K562 (cell line): ENCODE data around the gene POP5. TPM values are rescaled to one million over a fixed set of nuclear protein-coding genes. Genes with fewer than 3 reads are reported as not detected.
A peak's percentile ranks its signal among the peaks of the same experiment; 100 is the strongest.

ENCODE experiments used
- AFF1 ChIP-seq, 2 experiments: fragments of 450-650 bp; IDR thresholded peaks; 2 replicates each; pipeline ENCODE4 v1.6.1; 2018; ENCODE audit warnings: mild to moderate bottlenecking in 2 of 2, low read depth in 1 of 2; ENCODE audit not compliant: partially characterized antibody in 2 of 2
- AFF4 ChIP-seq: sonication (generic); formaldehyde crosslinking; IDR thresholded peaks from 2 replicates; pipeline ENCODE4 v1.8.0; 2023; ENCODE audit warnings: mild to moderate bottlenecking, missing genetic modification reagents
- ARID1B ChIP-seq: fragments of 450-650 bp; IDR thresholded peaks from 2 replicates; pipeline ENCODE4 v1.6.1; 2016; ENCODE audit warnings: antibody characterized with exemption, mild to moderate bottlenecking, inconsistent platforms
- ETS2 ChIP-seq: IDR thresholded peaks from 2 replicates; pipeline ENCODE4 v1.6.1; 2016; ENCODE audit warnings: borderline replicate concordance, missing genetic modification characterization, mild to moderate bottlenecking, moderate library complexity, missing compliant biosample characterization; ENCODE audit not compliant: poor library complexity, severe bottlenecking
- HMGN3 ChIP-seq: IDR thresholded peaks from 2 replicates; pipeline ENCODE4 v1.6.1; 2011; ENCODE audit warnings: borderline replicate concordance, low read depth, mild to moderate bottlenecking, mixed read lengths, low read length; ENCODE audit not compliant: insufficient read length; ENCODE audit errors: extremely low read depth
- NR3C1 ChIP-seq: sonication (generic); formaldehyde crosslinking; IDR thresholded peaks from 2 replicates; pipeline ENCODE4 v1.8.1; 2022; ENCODE audit warnings: missing genetic modification reagents
- OTX1 ChIP-seq: fragments of 450-650 bp; formaldehyde crosslinking; IDR thresholded peaks from 2 replicates; pipeline ENCODE4 v1.4.0; 2022; ENCODE audit warnings: mild to moderate bottlenecking
- PYGO2 ChIP-seq: fragments of 450-650 bp; IDR thresholded peaks from 2 replicates; pipeline ENCODE4 v1.6.1; 2016; ENCODE audit warnings: mild to moderate bottlenecking, missing genetic modification characterization, moderate library complexity, missing compliant biosample characterization
- SAP30 ChIP-seq: fragments of 200-600 bp; sonication (generic); IDR thresholded peaks from 2 replicates; pipeline ENCODE4 v1.6.1; 2012; ENCODE audit warnings: borderline replicate concordance, low read depth, mild to moderate bottlenecking, moderate library complexity, low read length, control low read depth, inconsistent platforms; ENCODE audit not compliant: insufficient read depth, poor library complexity, severe bottlenecking
- SIX5 ChIP-seq, 2 experiments: IDR thresholded peaks; 2 replicates each; pipeline ENCODE4 v1.6.1; 2011; ENCODE audit warnings: low read length in 2 of 2, borderline replicate concordance in 1 of 2, low read depth in 1 of 2, mild to moderate bottlenecking in 1 of 2, moderate library complexity in 1 of 2; ENCODE audit not compliant: insufficient read depth in 1 of 2
- SRSF9 ChIP-seq: fragments of 200-400 bp; formaldehyde crosslinking; IDR thresholded peaks from 2 replicates; pipeline ENCODE4 v1.6.1; 2017; ENCODE audit warnings: low read depth, low read length, borderline replicate concordance
- TAF9B ChIP-seq: fragments of 450-650 bp; IDR thresholded peaks from 2 replicates; pipeline ENCODE4 v1.6.1; 2018; ENCODE audit warnings: mild to moderate bottlenecking; ENCODE audit not compliant: partially characterized antibody
- TFAM ChIP-seq: fragments of 250-450 bp; sonication (Bioruptor Pico); conservative IDR thresholded peaks from 2 replicates; pipeline ENCODE4 v1.5.0; 2021; ENCODE audit warnings: mild to moderate bottlenecking, moderate library complexity
- YBX1 ChIP-seq: fragments of 450-650 bp; IDR thresholded peaks from 2 replicates; pipeline ENCODE4 v1.7.1; 2016; ENCODE audit warnings: mild to moderate bottlenecking
- ZBTB17 ChIP-seq: fragments of 450-650 bp; formaldehyde crosslinking; IDR thresholded peaks from 2 replicates; pipeline ENCODE4 v1.4.0; 2020; ENCODE audit warnings: mild to moderate bottlenecking
- ZNF583 ChIP-seq: fragments of 250-450 bp; sonication (Bioruptor Pico); IDR thresholded peaks from 2 replicates; pipeline ENCODE4 v1.4.0; 2020
- ZNF785 ChIP-seq: fragments of 250-450 bp; sonication (Bioruptor Pico); IDR thresholded peaks from 2 replicates; pipeline ENCODE4 v1.4.0; 2020; ENCODE audit warnings: mild to moderate bottlenecking
- polyA plus RNA-seq, 8 experiments: library from polyadenylated mRNA; depleted of rRNA in 4 of 8; stranded (reverse) in 5 of 8; unstranded in 3 of 8; fragments of >200 nt; fragmentation: Nextera tagmentation in 2 of 8; fragmentation: Illumina TruSeq in 1 of 8; extraction: Ambion mirVana in 2 of 8; extraction: Trizol in 1 of 8; gene quantifications; 2 replicates each; pipeline versions ENCODE4 v1.2.1 to v1.2.3, GENCODE V29; 2011 to 2014; ENCODE audit warnings: inconsistent platforms in 1 of 8, missing spikeins in 1 of 8
- total RNA-seq, 7 experiments: library from RNA; depleted of rRNA in 6 of 7; stranded (reverse); fragments of >200 nt in 6 of 7; fragmentation: Illumina TruSeq in 2 of 7; extraction: Trizol in 2 of 7; gene quantifications; 2 replicates each; pipeline versions ENCODE4 v1.2.1 to v1.2.3, GENCODE V29; 2011 to 2021; ENCODE audit warnings: low replicate concordance in 1 of 7
- TF ChIP-seq, protein P1 (sequence below): fragments of 450-650 bp; formaldehyde crosslinking; IDR thresholded peaks from 2 replicates; pipeline ENCODE4 v1.4.0; 2022; ENCODE audit warnings: missing genetic modification characterization

The POP5 gene
- total and polyA plus RNA-seq, 9 of the 15 experiments (the other 6 are each of a cell fraction or from before 2014, with no cell fraction given), result 57.5 to 253 (median 73.8) TPM

DNA sequence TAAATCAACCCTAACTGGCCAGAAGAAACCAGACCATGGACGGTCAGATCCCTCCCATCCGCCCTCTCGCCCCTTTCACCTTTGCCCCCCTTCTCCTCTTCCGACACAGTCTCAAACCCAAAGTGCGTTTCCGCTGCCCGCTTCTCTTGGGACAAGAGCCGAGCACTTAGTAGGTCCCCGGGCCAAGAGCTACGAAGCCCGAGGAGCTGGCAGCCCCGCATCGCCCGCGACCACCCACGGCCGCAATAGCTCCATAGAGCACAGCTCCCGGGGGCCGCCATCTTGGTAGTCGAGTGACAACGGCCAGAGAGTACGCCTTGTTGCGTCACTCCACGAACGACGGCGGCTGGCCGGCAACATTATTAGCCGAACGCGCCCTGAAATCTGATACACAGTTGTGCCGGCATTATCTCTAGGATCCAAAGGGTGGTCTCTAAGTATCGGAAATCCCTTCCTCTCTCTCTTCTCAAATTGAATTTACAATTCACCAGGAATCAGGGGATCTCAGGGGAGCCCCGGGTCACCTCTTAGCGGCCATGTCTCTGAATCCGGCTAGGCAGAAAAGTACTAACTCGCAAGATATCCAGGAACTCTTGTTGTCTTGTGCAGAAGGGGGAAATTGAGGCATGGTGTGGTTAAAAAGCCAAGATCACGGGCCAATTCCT lies 52.2 kb downstream of the POP5 start, which contains the start of gene COQ5 (continued):
- TF ChIP-seq OTX1 (CRISPR knock-in tag), result no peak
- no peak for TF ChIP-seq ETS2 (tag)
- no peak for TF ChIP-seq YBX1
- TF ChIP-seq SRSF9, result no peak
- peak; percentile 63; the same call in 1 of the 2 replicates for TF ChIP-seq ZBTB17 (CRISPR knock-in tag)
- no peak for TF ChIP-seq PYGO2
- TF ChIP-seq ARID1B, result peak; percentile 60; the same call in 1 of the 2 replicates
- TF ChIP-seq AFF4, result peak; percentile 94; the same call in 1 of the 2 replicates
- no peak for TF ChIP-seq TFAM (CRISPR knock-in tag)
- peak; percentile 62 for TF ChIP-seq SAP30
- no peak for TF ChIP-seq ZNF785 (CRISPR knock-in tag)
- TF ChIP-seq HMGN3, result peak; percentile 34
- no peak for TF ChIP-seq NR3C1
- no peak for TF ChIP-seq ZNF583 (CRISPR knock-in tag)
- TF ChIP-seq AFF1 (IDR thresholded peaks at IDR 0.05; ENCODE audit: low read depth in 1 of 2, partially characterized antibody in 2 of 2), result peak; percentile 64 to 87
- peak; percentile 99 for TF ChIP-seq TAF9B
- TF ChIP-seq, protein P1, sequence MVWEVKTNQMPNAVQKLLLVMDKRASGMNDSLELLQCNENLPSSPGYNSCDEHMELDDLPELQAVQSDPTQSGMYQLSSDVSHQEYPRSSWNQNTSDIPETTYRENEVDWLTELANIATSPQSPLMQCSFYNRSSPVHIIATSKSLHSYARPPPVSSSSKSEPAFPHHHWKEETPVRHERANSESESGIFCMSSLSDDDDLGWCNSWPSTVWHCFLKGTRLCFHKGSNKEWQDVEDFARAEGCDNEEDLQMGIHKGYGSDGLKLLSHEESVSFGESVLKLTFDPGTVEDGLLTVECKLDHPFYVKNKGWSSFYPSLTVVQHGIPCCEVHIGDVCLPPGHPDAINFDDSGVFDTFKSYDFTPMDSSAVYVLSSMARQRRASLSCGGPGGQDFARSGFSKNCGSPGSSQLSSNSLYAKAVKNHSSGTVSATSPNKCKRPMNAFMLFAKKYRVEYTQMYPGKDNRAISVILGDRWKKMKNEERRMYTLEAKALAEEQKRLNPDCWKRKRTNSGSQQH (CRISPR knock-in tag), result peak; percentile 69; the same call in 1 of the 2 replicates
- 0 out of 4 replicates have a peak, but pooled peaks of 1 of the 2 experiments have one; percentile 32 for TF ChIP-seq SIX5 (IDR thresholded peaks at IDR 0.05; ENCODE audit: borderline replicate concordance in 1 of 2, insufficient read depth in 1 of 2, low read depth in 1 of 2, low read length in 2 of 2)
